GM18951 (cell line): ENCODE data around the gene OR1L8.
"Not testable (repeated sequence)": the region's sequence is repeated elsewhere in the genome, so short reads cannot be mapped to it uniquely, and the experiment has no call there.

ENCODE experiments used
- POLR2A ChIP-seq: IDR thresholded peaks from 4 replicates; pipeline ENCODE4 v1.6.1; 2011; ENCODE audit warnings: mild to moderate bottlenecking; ENCODE audit not compliant: insufficient read length, insufficient read depth; ENCODE audit errors: extremely low read depth
- in situ Hi-C: fragments of 300-500 bp; cut with MboI; formaldehyde crosslinking; loops from one replicate; pipeline ENCODE4 v1.12.0; 2022; ENCODE audit warnings: low sequenced_read_pairs, mixed read lengths, inconsistent platforms; ENCODE audit not compliant: unreplicated experiment

OR1L8 gene, protein sequence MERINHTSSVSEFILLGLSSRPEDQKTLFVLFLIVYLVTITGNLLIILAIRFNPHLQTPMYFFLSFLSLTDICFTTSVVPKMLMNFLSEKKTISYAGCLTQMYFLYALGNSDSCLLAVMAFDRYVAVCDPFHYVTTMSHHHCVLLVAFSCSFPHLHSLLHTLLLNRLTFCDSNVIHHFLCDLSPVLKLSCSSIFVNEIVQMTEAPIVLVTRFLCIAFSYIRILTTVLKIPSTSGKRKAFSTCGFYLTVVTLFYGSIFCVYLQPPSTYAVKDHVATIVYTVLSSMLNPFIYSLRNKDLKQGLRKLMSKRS

DNA sequence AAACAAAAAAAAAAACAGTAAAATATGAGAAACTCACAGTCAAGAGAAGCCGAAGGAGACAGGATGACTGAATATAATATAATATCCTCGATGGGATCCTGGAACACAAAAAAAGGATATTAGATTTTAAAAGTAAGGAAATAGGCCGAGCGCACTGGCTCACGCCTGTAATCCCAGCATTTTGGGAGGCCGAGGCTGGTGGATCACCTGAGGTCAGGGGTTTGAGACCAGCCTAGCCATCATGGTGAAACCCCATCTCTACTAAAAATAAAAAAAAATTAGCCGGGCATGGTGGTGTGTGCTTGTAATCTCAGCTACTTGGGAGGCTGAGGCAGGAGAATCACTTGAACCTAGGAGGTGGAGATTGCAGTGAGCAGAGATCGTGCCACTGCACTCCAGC, at the start of gene OR1L8:
Gene OR1L8 (minus strand): TSS at position 101 of the 400 bp plus-strand sequence. CDS start 14,907 bp downstream, outside the sequence.
- in situ Hi-C loops = not testable (repeated sequence)

DNA sequence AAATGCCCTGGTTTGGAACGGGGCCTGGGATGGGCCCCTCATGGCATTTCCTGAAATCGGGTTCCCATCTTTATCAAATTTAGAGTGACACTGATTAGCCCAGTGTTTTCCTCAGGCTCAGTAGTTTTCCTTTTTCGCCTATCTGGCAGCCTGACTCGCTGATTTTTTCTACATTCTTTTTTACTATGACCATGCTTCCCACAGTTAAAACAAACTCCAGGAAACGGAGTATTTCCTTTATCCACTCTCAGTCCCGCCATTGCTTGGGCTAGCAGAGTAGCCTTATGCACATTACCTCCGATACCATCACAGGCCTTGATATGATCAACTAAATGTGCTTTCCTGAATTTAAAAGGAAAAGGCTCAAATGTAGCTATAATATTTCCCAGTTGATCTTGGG, 36.8 kb upstream of the OR1L8 start:
- TF ChIP-seq POLR2A = no peak
- in situ Hi-C loops = no loop called here

DNA sequence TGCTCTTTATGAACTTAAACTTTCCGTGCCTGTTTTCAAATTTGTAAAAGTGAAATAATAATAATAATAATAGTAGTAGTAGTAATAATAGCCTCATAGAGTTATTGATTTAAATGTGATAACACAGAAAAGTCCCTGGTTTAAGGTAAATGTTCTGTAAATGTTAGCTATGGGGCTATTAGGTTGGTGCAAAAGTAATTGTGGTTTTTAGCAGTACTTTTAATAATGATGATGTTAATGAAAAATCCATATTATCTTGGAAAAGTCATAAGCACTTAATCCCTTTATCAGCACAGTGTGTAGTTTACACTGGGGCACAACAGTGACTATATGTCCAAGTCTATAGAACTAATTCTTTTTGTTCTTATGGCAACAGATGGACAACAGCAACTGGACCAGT, 31.2 kb upstream of the OR1L8 start, which contains the start of gene OR1Q1:
Gene OR1Q1 (plus strand): TSS at position 377 of the 400 bp plus-strand sequence. CDS start 0 bp downstream, at position 377.
- no peak for TF ChIP-seq POLR2A
- in situ Hi-C loops = no loop called here

DNA sequence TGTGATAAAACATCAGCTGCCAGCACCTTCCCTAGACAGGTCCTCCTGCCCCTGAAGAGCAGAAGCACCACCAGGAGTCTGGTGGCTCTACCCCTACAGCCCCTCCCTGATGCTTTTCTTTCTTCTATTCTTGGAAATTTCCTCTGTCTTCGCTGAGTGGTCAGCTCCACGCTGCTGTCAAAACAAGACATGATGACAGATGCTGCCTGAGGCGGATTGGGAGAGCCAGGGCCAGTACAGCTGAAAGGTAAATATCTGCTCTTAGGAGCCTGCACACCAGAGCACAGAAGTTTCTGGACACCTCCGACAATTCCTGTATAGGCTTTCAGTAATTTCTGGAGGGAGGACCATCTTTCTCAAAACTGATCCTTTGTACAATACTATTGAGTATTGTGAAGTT, 26.6 kb upstream of the OR1L8 start:
- no peak for TF ChIP-seq POLR2A
- in situ Hi-C loops = no loop called here

DNA sequence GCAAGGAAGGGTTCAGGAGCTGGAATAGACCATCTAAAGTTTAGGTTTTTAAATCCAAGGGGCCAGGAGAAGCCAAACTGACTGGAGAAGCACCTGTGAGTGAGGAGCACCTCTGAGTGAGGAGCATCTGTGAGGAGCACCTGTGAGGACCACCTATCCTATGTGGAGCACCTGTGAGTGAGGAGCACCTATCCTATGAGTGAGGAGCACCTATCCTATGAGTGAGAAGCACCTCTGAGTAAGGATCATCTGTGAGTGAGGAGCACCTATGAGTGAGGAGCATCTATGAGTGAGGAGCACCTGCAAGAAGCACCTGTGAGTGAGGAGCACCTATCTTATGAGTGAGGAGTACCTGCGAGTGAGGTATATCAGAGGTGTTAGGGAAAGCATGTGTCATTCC, 23.4 kb upstream of the OR1L8 start:
- in situ Hi-C loops = no loop called here

DNA sequence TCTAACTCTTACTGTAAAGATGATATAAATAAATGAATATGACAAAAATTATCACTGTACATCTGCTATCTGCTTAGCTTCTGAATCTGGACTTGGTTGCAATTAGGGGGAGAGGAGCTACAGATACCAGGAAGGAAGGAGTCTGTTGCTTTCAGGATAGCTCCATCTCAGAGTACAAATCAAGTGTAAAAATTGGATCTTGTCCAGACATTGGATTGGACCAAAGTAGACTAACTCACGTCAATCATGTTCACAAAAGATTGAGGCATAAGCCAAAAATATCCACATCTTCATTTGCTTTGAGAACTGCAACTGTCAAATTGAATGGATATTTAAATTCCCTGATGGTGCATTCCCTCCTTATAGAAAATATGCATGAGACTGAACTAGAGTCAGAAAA, 22.5 kb upstream of the OR1L8 start:
- in situ Hi-C loops = no loop called here
- TF ChIP-seq POLR2A = no peak

More for the DNA sequence above, 23.4 kb upstream of the OR1L8 start:
- TF ChIP-seq POLR2A = no peak

DNA sequence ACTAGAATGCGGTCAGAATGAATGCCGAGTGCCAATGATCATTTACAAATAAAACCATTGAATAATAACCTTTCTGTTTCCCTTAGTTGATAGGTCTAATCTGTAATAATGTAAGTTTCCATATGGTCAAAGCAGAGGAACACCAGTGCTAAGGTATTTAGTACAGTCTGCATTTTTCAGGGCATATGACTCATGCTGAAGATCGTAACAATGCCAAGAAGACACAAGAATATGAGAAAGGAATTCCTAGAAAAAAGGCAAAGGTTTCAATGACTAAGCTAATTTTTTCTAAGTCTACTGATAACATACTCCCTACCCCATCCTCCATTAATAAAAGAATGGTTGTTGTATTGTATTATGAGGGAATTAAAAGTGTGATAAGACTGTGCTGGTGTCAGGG, 2.8 kb downstream of the OR1L8 start:
- in situ Hi-C loops = no loop called here
- no peak for TF ChIP-seq POLR2A

DNA sequence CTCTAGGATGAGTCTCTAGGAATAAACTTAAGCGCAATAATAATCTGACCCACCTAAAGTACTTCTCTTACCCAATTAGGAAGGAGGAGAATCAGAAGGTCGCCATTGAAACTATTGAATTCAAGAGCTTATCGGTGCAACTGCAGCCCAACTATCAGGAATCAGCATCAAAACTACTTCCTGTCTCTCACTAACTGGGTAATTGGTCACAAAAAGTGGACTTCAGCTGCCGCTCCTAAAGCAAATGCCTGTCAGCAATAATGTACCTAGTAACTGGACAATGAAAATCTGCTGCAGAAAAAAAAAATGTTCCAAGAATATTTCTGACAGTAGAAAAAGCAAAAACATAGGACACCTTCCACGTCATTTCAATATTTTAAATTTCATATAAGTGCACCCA, 3.3 kb downstream of the OR1L8 start:
- no peak for TF ChIP-seq POLR2A
- in situ Hi-C loops = no loop called here

DNA sequence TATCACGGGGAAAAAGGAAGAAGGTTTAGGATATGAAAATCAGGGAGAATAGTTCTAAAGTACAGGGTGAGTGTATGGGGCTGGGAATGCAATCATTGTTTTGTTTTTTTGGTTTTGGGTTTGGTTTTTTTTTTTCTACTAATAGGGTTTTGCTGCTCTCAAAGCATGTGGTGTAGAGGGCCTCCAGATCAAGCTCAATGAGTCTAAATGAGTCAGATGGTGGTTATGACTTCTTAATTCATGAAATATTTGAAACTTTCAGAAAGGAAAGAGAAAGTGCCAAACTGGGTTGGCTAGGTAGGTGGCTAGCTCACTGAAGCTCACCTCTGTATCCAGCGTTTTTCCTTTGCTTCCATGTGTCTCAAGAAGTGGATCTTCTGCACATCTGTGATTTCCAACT, 10.7 kb downstream of the OR1L8 start:
- in situ Hi-C loops = no loop called here
- no peak for TF ChIP-seq POLR2A

DNA sequence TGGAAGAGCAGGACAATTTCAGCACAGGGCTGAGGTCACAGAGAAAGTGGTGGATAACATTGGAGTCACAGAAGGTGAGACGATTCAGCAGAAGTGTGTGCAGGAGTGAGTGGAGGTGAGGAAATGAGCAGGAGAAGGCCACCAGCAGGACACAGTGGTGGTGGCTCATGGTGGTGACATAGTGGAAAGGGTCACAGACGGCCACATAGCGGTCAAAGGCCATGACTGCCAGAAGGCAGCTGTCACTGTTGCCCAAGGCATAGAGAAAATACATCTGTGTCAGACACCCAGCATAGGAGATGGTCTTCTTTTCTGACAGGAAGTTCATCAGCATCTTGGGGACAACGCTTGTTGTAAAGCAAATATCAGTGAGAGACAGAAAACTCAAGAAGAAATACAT, 15.3 kb downstream of the OR1L8 start:
- in situ Hi-C loops = no loop called here
- no peak for TF ChIP-seq POLR2A

DNA sequence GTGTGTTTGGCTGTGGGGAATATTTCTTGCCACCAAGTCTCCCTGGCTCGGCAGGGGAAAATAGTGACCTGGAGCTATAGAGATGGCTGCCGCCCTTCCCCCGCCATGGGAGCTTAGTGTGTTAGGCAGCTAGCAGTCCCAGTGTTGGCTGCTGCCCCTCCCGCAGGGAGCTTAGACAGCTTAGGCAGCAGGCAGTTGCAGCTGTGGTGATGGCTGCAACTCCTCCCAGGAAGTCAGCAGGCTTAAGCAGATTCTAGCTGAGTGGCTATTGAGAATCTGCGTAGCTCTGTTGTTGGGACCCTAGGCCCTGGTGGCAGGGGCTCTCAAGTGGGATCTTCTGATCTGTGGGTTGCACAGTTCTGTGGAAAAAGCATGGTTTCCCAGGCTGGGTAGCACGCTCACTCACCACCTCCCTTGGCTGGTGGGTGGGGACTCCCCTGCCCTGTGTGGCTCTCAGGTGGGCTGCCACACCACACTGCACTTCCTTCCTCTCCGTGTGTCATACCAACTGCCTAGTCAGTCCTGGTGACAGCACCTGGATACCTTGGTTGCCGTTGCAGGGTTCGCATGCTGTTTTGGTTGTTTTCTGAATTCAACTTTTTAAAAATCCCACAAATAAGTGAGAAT, 20.9 kb downstream of the OR1L8 start:
- no peak for TF ChIP-seq POLR2A
- in situ Hi-C loops = no loop called here

DNA sequence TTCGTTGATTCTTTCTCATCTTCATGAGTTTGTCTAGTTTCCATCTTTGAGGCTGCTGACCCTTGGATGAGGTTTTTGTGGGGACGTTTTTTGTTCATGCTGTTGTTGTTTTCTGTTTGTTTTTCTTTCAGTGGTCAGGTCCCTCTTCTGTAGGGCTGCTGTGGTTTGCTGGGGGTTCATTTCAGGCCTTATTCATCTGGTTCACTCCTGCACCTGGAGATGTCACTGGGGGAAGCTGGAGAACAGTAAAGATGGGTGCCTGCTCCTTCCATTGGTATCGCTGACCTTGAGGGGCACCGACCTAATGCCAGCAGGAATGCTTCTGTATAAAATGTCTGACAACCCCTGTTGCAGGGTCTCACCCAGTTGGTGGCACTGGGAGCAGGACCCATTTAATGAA, 21.7 kb downstream of the OR1L8 start:
- in situ Hi-C loops = no loop called here
- no peak for TF ChIP-seq POLR2A

DNA sequence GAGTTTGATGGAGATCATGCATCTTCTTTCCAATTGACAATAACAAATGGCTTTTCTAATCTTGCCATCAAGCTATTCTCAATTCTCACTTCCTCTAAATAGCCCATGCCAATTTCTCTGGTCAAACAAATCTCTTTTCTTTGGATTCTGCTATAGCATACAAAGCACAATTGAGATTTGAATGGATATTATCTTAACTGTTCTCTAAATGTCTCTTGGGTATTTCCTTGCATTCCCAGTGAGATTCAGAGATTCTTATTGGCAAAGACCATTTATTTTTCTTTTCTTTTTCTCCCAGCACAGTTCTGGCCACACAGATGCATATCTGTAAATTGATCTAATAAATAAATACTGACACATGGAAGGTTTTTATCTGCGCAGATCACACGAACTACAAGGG, 30.4 kb downstream of the OR1L8 start, which contains the start of gene OR1N2:
Gene OR1N2 (plus strand): TSS at position 301 of the 400 bp plus-strand sequence. CDS start 100 bp downstream, outside the sequence.
- TF ChIP-seq POLR2A = no peak
- in situ Hi-C loops = no loop called here

DNA sequence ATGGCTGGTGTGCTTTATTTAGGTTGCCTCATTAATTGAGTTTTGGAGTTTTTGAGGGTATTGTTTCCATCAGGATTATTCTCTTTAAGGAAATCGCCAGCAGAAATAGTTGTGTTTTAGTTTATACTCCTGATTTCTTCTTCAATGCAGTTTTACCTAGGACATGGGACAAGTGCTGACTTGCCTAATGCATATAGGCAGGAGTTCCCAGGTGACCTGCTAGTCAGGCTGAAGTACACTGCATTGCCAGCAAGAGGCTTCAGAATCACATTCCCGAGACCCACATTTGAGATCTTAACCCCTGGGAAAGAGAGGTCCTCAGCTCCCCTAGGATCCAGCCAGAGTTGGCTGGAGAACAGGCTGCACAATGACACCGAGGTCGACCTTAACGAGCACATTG, 31.8 kb downstream of the OR1L8 start:
- in situ Hi-C loops = no loop called here
- TF ChIP-seq POLR2A = no peak
